ENCODE measurements around the gene TNFRSF9.
"Not testable (repeated sequence)": the region's sequence is repeated elsewhere in the genome, so short reads cannot be mapped to it uniquely, and the experiment has no call there.

TNFRSF9 gene

DNA sequence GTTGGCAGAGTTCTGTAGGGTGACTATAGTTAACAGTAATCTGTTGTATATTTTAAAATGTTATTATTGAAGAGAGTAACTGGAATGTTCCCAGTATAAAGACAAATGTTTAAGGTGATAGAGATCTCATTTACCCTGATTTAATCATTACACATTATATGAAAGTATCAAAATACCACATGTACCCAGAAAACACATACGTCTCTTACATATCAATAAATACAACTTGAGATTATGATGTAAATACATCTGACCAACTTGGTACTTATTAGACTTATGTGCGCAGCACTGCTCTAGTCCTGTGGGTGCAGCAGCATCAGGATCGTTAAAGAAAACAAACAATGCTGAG, 20.2 kb upstream of the TNFRSF9 start:
- DNase-seq: no peak

DNA sequence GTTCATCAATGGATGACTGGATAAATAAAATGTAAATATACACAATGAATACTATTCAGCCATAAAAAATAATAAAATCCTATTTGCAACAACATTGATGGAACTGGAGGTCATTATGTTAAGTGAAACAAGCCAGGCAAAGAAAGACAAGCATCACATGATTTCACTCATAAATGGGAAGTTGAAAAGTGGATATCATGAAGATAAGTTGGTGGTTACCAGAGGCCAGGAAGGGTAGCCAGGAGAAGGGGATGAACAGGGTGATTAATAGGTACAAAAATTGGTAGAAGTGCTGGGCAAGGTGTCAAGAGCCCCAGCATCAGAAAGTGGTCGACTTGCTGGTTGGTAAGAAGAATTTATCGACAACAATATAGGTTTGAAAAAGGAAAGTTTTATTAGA, 19.5 kb upstream of the TNFRSF9 start:
- DNase-seq: no peak

DNA sequence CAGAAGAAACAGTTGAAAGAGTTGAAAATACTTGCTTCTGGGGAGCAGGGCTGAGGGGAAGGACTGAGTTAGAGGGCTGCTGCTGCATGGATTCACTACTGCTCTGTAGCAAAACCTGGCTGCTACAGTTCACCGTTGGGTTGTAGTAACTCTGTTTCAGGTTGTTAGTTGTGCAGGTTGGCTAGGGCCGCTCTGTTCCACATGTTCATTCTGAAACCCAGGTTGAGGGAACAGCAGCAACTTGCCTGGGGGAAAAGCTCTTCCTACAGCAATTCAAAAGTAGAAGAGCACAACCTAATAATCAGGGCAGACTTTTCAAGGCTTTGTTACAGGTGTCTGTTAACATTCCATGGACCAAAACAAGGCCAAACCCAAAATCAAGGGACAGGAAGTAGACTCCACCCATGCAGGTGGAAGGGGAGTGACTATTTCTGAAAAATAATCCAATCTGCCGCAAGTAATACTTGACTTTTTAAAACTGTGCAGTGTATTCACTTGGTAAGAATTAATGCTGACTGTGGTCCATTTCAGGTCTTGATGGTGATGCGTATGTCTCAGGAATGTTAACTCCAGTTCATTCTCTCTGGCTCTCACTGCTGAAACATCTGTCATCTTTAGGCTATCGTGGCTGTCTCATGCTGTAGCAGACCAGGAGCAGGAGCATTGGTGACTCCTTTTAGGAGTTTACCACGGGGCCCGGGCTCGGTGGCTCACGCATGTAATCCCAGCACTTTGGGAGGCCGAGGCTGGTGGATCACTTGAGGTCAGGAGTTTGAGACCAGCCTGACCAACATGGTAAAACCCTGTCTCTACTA, 15.8 kb upstream of the TNFRSF9 start:
- DNase-seq: no peak

DNA sequence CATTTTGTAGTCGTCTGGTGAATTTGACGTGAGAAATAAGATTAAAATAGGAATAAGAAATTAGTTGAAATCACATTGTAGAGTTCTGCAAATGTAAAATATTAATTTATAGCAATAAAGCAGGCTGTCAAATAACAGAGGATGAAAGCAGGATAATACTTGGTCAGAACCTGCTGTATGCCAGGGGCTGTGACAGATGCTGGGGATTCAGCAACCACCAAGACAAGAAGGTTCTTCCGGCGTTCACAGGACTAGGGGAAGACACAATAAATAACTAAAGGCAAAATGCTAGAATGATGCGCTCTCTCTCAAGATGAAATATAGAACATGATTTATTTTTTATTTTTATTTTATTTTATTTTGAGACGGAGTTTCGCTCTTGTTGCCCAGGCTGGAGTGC, 14.0 kb upstream of the TNFRSF9 start:
- no peak for DNase-seq

DNA sequence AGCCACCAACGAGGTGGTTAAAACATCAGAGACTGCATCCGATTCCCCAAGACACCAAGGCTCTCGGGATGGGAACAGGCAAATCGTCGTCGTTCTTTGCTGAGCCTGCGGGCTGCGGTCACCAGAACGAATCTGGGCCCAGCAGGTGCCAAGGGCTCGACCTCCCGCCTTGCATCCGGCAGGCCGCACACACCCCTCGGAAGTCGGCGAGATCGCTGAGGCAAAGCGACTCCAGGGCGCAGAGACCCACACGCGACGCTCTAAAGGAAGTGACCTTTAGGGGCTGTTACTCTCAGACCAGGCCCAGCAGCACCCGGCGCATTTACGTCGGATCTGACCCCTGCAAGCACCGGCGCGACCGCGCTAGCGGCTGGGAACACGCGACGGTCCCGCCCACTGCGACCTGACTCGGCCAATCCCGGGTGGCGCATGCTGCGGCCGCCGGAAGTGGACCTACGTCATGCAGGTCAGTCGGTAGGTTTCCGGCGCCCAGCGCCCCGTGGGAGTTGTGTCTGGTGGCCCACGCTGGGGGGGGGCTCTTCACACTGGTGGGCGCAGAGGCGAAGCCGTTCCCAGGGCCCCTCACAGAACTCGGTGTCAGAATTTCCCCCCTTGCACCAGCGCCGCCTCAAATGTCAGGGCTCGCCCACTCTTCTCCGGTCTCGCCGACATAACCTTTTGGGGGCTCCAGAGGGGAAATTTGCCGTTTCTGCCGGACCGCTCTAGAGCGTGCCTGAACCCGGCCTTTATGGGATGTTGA, 13.4 kb upstream of the TNFRSF9 start:
- peak; percentile 85 for DNase-seq

DNA sequence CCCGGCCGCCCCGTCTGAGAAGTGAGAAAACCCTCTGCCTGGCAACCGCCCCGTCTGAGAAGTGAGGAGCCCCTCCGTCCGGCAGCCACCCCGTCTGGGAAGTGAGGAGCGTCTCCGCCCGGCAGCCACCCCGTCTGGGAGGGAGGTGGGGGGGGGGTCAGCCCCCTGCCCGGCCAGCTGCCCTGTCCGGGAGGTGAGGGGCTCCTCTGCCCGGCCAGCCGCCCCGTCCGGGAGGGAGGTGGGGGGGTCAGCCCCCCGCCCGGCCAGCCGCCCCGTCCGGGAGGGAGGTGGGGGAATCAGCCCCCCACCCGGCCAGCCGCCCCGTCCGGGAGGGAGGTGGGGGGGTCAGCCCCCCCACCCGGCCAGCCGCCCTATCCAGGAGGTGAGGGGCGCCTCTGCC, 12.2 kb upstream of the TNFRSF9 start:
- DNase-seq: not testable (repeated sequence)

DNA sequence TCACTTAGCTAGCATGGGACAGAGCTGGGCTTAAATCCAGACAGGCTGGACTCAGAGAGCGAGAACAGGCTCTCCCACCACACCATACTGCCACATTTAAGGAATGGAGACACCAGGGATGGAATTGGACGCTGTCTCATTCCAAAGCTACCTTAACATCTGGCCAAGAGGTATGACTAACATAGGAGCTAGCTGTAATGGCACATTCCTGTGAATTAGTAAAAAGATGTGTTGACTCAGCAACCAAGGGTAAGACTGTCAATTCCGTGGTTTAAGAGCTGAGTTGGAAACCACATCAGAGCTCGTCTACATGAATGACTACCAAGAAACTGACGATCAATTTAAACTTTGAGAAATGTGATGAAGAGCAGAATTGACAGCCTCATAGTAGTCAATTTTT, 8.3 kb upstream of the TNFRSF9 start:
- peak; percentile 70 for DNase-seq

DNA sequence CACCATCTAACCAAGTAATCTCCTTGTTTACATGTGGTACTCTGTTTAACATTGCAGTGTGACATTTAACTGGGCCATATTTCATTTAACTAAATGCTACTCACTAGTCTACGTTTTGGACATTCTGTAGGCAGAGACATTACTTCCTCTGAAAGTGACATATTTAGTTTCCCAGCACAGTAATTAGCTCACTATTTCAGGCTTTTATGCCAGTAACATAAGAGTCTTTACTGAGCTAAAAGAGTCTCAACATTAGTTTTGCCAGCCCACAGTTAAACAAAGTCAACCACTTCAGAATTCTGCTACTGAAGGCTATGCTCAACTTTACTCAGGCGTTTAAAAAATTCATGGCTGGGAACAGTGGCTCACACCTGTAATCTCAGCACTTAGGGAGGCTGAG, 2.6 kb upstream of the TNFRSF9 start:
- DNase-seq: no peak

DNA sequence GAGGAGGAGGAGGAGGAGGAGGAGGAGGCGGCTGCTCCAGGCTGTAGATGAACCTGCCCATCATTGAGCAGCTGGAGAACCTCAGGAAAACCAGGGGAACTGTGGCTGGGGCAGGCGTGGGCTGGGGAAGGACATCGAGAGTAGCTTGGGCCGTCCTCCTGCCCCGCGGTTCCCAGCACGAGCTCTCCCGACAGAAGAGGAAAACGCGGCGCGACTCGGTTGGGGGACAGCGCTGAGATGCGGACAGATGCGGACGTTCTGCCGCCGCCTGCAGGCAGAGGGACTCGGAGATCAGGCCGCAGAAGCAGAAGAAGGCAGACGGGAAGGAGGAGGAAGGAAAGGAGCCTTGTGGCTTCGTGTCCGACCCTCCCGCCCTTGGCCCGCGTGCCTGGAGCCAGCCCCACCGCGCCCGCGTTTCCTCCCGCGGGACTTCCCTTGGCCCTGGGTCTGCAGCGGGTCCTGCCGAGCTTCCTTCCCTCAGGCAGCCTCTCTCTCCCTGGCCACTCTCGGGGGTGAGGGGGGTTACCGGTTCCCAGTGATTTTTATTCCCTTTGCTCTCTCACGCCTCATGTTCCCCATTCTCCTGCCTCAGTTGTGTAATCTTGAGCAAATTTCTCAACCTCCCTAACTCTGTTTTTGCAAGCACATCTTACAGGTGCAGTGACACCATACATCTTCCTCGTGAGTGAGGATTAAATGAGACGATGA, 1.7 kb upstream of the TNFRSF9 start:
- DNase-seq: peak; percentile 51

DNA sequence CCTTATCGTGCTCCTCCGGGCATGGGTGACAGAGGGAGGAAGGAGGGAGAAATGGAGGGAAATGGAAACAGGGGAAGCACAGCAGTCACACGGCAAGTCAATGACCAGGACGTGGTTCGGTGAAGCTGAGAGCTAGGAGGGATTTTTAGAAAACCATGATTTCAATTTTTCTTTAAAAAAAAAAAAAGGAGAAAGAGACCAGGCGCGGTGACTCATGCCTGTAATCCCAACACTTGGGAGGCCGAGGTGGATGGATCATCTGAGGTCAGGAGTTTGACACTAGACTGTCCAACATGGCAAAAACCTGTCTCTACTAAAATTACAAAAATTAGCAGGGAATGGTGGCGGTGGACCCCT, 776 bp upstream of the TNFRSF9 start:
- DNase-seq: no peak

DNA sequence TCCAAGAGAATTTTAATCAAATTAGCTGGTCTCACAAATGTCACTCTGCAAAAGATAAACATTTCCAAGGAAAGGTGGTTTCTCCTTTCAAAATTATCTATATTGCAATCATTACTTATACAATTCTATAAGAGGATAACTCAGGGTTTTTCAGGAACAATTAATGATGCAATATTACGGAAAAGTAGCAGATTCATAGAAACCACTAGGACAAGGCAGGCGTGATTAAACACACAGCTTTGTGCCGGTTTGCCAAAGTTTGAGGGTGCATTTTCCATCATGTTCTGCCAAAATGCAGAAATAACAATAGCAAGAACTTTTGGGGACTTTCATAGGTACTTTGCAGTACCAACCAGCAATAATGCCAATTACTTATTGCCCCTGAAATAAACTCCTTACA, 605 bp downstream of the TNFRSF9 start:
- DNase-seq: no peak

DNA sequence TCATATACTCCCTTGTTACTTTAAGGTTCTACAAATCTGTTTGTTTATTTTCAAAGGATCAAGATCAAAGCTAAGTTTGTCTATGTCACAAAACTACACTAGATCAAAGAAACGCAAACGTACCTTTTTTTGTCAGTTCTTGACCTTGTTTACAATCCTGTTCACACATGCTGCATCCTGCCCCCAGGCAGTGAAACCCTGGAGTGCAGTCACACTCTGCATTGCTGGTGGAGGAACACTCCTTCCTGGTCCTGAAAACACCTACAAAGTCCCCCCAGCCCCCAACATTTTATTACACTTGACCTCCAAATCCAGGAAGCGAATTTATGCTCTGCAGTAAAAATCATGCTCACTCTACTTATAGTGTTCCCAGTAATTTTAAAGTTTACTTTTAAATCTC, 2.6 kb downstream of the TNFRSF9 start:
- DNase-seq: no peak

DNA sequence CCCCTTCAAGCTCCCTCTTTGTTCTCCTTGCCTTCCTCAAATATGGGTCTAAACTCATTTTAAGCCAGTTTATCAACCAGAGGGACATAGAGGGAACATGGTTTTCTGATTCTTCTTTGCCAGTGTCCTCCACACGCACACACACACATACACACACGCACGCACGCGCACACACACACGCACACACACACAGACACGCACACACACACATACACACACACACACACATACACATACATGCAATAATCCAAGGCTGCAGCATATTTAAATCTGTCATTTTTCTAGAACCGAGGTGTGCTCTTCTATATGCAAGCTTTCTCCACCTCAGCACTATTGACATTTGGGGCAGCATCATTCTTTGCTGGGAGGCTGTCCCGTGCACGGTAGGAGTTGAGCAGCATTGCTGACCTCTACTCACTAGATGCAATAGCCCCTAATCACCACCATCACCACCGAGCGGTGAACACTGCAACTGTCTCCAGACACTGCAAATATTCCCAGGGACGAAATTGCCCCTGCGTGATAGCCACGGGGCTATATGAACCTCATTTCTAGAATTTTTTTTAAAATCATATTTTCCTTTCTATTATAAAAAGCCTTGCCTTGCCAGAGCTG, 8.0 kb downstream of the TNFRSF9 start:
- no peak for DNase-seq

DNA sequence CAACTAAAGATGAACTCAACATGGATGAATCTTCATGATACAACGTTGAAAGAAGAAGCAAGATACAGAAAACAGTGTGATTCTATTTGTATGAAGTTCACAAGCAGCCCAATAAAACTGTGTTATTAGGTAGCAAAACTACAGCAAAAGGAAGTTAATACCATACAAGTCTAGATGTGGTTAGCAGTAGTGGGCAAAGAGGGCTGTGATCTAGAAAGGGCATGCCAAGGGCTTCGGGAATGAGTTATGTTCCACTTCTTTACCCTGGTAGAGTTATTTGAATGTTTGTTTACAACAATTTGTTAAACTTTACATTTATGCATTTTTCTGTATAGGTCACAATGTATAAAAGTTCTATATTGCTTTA, 9.2 kb downstream of the TNFRSF9 start:
- DNase-seq: no peak

DNA sequence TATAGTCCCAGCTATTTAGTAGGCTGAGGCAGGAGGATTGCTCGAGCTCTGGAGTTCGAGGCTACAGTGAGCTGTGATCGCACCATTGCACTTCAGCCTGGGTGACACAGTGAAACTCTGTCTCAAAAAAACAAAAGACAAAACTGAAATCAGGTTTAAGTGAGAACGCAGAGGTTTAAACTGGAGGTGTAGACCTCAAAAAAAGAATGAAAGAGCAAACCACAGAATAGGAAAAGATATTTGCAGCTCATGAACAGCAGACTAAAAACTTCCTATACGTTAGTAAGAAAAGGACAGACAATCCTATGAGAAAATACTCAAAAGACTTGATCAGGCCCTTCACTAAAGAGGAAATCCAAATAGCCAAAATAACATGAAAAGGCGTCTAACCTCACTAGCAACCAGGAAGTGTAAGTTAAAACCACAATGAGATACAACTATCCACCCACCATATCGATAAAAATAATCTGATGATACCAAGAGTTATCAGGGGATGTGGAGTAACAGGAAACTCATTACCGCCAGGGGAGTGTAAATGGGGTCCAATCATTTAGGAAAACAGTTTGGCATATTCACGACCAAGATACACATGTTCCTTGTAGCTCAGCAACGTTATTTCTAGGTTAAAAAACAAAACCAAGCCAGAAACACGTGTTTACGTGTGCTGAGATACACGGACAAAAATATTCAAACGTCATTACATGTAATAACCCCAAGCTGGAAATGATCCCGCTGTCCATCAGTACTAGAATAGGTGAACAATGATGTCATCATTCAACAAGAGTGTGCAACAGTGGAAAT, 9.8 kb downstream of the TNFRSF9 start:
- peak; percentile 55 for DNase-seq

DNA sequence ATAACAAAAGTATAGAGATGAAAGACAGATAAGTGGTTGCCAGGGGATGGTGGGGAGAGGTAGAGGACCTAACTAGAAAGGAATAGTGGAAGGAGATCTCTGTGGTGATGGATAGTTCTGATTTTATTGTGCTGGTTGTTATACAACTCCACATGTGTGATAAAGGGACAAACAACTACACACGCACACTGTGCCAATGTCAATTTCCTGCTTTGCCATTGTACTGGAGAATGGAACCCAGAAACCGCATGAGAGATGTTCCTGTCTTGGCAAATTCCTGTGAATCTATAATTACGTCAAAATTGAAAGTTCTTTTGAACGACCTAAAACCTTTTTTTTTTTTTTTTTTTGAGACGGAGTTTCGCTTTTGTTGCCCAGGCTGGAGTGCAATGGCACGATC, 11.0 kb downstream of the TNFRSF9 start:
- peak; percentile 44 for DNase-seq

DNA sequence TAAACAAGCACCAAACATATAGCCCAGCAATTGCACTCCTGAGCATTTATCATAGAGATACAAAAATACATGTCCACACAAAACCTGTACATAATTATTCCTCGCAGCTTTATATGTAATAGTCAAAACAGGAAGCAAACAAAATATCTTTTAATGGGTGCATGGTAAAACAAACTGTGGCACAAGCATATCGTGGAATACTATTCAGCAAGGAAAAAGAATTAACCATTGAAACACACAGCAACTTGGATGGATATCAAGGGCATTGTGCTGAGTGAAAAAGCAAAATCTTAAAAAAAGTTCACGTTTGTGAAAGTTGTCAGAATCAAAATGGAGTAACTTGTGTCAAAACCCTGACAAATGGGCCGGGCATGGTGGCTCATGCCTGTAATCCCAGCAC, 12.4 kb downstream of the TNFRSF9 start:
- DNase-seq: no peak

DNA sequence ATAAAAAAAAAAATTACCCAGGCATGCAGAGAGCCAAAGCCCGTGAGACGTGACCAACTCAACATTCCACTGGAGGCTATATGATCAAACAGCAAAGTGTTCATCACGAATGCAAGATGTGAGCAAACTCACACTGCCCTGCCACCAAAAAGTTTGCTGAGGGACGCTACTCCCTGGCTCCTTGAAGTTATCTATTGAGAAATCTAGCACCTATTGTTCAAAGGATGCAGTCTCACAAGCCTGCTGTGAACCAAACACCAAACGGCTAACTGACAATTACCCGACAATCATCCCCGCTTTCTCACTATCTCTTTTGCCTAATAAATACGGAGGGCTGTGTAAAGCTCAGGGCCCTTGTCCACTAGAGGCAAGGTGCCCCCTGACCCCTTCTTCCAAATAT, 13.6 kb downstream of the TNFRSF9 start:
- DNase-seq: not testable (repeated sequence)

DNA sequence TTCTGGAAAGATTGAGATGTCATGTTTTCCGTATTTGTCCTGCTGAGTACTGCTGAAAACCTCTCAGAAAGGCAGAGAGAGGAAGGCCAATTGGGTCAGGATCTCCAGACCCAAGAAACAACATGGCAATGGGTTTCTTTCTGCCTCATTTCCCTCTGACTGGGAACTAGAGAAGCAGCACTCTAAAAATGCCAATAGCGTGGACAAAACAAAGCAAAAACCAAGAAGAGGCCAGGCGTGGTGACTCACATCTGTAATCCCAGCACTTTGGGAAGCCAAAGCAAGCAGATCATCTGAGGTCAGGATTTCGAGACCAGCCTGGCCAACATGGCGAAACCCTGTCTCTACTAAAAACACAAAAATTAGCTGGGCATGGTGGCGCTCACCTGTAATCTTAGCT, 18.3 kb downstream of the TNFRSF9 start:
- no peak for DNase-seq

DNA sequence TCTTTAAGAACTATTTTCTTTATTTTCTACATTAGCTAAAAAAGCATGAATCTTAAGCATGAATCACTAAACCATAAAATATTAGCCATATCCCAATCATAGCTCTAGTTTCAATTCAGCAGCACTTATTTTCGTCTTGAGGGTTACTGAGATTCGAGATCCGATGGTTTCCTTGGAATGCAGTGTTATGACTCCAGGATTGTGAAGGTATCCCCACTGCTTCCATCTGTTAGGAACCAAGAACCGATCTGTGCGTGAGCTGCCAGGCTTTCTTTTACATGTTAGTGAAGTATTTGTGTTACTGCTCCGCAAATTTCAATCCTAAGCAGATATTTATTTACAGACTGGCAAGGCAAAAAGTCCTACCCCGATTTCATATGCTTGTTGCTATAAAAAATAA, 18.8 kb downstream of the TNFRSF9 start:
- no peak for DNase-seq

DNA sequence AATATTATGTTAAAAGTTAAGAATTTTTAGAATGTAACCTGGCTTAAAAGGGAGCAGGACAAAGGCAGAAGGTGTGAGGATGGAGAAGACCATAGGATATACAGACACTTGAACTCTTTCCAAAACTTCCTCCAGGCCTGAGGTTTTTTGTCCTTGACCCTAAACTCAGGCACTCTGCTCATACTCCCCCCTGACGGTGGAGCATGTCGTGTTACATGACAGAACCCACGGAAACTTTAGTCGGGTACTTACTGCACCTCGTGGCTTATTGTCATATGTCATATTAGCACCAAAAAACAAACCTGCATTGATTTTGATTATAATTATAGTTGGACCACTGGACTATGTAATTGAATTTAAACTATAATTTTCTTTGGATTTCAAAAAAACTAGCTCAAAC, 20.8 kb downstream of the TNFRSF9 start:
- DNase-seq: no peak

DNA sequence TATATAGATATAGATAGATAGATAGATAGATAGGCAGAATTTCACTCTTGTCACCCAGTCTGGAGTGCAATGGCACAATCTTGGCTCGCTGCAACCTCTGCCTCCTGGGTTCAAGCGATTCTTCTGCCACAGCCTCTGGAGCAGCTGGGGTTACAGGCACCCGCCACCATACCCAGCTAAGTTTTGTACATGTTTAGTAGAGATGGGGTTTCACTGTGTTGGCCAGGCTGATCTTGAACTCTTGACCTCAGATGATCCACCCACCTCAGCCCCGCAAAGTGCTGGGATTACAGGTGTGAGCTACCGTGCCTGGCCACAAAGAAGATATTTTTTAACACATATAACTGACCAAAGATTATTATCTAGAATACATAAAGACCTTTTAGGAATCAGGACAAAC, 22.7 kb downstream of the TNFRSF9 start:
- not testable (repeated sequence) for DNase-seq

DNA sequence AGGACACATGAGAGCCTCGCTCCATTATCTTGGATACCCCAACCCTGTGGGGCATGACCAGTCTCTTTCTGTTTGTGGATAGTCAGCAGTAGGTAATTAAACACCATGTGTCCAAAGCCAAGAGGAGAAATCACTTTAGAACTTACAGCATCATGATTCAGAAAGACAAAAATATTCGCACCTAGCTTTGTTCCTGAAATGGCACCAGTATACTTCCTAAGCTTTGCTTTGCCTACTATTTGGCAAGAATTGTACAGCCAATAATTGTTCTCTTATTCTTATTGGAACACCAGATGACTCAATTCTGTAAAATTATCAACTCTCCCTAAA, 24.2 kb downstream of the TNFRSF9 start:
- no peak for DNase-seq

Data from CD4-positive, alpha-beta T cell treated with Interleukin-21 for 1 hour (primary cell).